ENCODE measurements around the gene NUDT21.

The NUDT21 gene

DNA sequence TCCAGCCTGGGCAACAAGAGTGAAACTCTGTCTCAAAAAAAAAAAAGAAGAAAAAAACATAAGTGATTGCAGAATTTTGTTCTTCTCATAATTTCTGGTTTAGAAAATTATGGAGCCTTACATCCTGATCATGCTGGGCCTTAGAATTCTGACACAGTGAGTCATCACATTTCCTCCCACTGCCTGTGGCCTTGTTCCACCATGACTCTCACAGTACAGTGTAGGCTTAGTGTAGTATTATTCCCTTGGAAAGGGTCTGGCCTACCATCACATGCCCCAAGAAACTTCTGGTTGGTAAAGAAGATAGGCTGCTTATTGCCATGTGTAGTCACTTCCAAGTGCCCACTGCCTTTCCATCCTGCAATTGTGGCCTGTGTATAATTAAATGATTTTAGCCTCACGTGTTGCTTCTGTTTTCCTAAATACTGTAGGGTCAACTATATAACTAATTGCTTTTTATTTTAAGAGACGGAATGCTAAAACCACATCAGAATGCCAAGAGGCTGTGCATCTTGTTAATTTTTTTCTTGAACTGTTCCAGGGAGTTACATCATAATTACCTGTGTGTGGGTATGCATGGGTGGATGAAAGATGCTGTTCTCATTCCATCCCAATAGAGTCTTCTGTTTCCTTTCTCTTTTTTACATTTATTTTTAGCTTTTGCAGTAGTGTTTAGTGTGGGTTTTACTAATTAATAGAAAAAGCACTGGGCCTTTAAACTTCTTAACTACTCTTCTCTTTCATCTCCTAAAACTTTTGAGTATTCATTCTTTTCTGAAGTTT, 26.2 kb upstream of the NUDT21 start:
- Histone ChIP-seq H3K18ac (ENCODE audit: low read length) (no peak overlapping the region), H3K27ac (replicated peaks; ENCODE audit: low read length) (no peak overlapping the region), H3K79me1 (ENCODE audit: low read depth, low read length) (no peaks in the 10 kb centered on the region), H3K23ac (ENCODE audit: low read depth, low read length, poor library complexity) (no peak overlapping the region), H3K36me3 (replicated peaks in 1 of 2; ENCODE audit: control insufficient read depth in 2 of 2, insufficient read depth in 2 of 2, low read length in 2 of 2) (peaks cover 23 to 92% of the 10 kb centered on the region in 2 donors), H2BK15ac (ENCODE audit: low read length) (no peak overlapping the region), H3K4me3 (ENCODE audit: low read length in 2 of 2) (no peak overlapping the region), H3K4me2 (ENCODE audit: insufficient read depth, low read length, poor library complexity, severe bottlenecking) (no peak overlapping the region), H3K27me3 (ENCODE audit: control insufficient read depth in 3 of 3, insufficient read depth in 3 of 3, low read depth in 1 of 3, low read length in 3 of 3) (no peaks in the 10 kb centered on the region), H3K14ac (ENCODE audit: low read length) (no peak overlapping the region), H4K91ac (ENCODE audit: low read depth, low read length, poor library complexity) (no peak overlapping the region), H3K9me3 (replicated peaks in 1 of 2; ENCODE audit: control insufficient read depth in 2 of 2, insufficient read depth in 1 of 2, low read depth in 1 of 2, low read length in 2 of 2) (no peaks in the 10 kb centered on the region), H2AK5ac (ENCODE audit: low read depth, low read length) (no peak overlapping the region), H4K8ac (ENCODE audit: low read depth, low read length) (no peak overlapping the region), H2AFZ (ENCODE audit: low read length) (no peak overlapping the region), H2BK120ac (ENCODE audit: low read depth, low read length) (no peak overlapping the region), H3K4ac (ENCODE audit: low read length) (no peak overlapping the region), H2BK12ac (ENCODE audit: low read length) (no peak overlapping the region), H2BK5ac (ENCODE audit: low read length) (no peak overlapping the region), H3K9ac (ENCODE audit: low read depth, low read length, poor library complexity) (no peak overlapping the region), H3K4me1 (ENCODE audit: control insufficient read depth in 2 of 2, insufficient read depth in 1 of 2, low read depth in 1 of 2, low read length in 2 of 2) (no peaks in the 10 kb centered on the region)
- WGBS, 2 donors (ENCODE audit: extremely low coverage in 2 of 2, insufficient read length in 2 of 2, insufficient replicate concordance in 1 of 2) = no CpG with 5 or more reads among the region's 2 CpGs
- no peak for DNase-seq (ENCODE audit: low spot score)

DNA sequence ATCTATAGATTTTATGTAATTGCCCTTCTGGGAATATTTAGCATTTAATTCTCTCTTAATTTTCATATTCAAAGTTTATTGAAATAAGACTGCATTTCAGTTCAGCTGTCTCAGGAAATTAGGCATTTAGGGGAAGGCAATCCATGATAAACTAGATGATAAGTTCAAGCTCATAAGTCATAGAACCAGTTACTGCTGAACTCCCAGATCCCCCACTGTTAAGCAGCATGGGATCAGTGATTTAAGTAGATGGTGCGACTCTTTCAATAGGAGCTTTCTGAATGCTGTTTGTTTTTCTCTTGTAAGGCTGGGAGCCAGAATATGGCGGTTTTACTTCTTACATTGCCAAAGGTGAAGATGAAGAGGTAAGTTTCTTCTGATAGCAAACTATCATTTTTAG, 24.1 kb upstream of the NUDT21 start:
- Histone ChIP-seq H2BK15ac (ENCODE audit: low read length) (no peak overlapping the region), H3K4me3 (ENCODE audit: low read length in 2 of 2) (no peak overlapping the region), H3K4me2 (ENCODE audit: insufficient read depth, low read length, poor library complexity, severe bottlenecking) (no peak overlapping the region), H3K18ac (ENCODE audit: low read length) (no peak overlapping the region), H3K27ac (replicated peaks; ENCODE audit: low read length) (no peak overlapping the region), H3K4ac (ENCODE audit: low read length) (no peak overlapping the region), H4K8ac (ENCODE audit: low read depth, low read length) (no peak overlapping the region), H3K14ac (ENCODE audit: low read length) (no peak overlapping the region), H2AFZ (ENCODE audit: low read length) (no peak overlapping the region), H3K36me3 (replicated peaks in 1 of 2; ENCODE audit: control insufficient read depth in 2 of 2, insufficient read depth in 2 of 2, low read length in 2 of 2) (peaks cover 32 to 97% of the 10 kb centered on the region in 2 donors), H2AK5ac (ENCODE audit: low read depth, low read length) (no peak overlapping the region), H4K91ac (ENCODE audit: low read depth, low read length, poor library complexity) (no peak overlapping the region), H3K79me1 (ENCODE audit: low read depth, low read length) (no peaks in the 10 kb centered on the region), H3K23ac (ENCODE audit: low read depth, low read length, poor library complexity) (no peak overlapping the region), H3K27me3 (ENCODE audit: control insufficient read depth in 3 of 3, insufficient read depth in 3 of 3, low read depth in 1 of 3, low read length in 3 of 3) (no peaks in the 10 kb centered on the region), H2BK5ac (ENCODE audit: low read length) (no peak overlapping the region), H3K9me3 (replicated peaks in 1 of 2; ENCODE audit: control insufficient read depth in 2 of 2, insufficient read depth in 1 of 2, low read depth in 1 of 2, low read length in 2 of 2) (no peaks in the 10 kb centered on the region), H2BK12ac (ENCODE audit: low read length) (no peak overlapping the region), H3K4me1 (ENCODE audit: control insufficient read depth in 2 of 2, insufficient read depth in 1 of 2, low read depth in 1 of 2, low read length in 2 of 2) (no peaks in the 10 kb centered on the region), H3K9ac (ENCODE audit: low read depth, low read length, poor library complexity) (no peak overlapping the region), H2BK120ac (ENCODE audit: low read depth, low read length) (no peak overlapping the region)
- no CpG with 5 or more reads among the region's 2 CpGs for WGBS, 2 donors (ENCODE audit: extremely low coverage in 2 of 2, insufficient read length in 2 of 2, insufficient replicate concordance in 1 of 2)
- no peak for DNase-seq (ENCODE audit: low spot score)

GRCh38 chr16:56470666-56471065, 19.5 kb upstream of the NUDT21 start:
- no CpG with 5 or more reads among the region's 1 CpG for WGBS, 2 donors (ENCODE audit: extremely low coverage in 2 of 2, insufficient read length in 2 of 2, insufficient replicate concordance in 1 of 2)
- Histone ChIP-seq H3K18ac (ENCODE audit: low read length) (no peak overlapping the region), H3K9me3 (replicated peaks in 1 of 2; ENCODE audit: control insufficient read depth in 2 of 2, insufficient read depth in 1 of 2, low read depth in 1 of 2, low read length in 2 of 2) (no peaks in the 10 kb centered on the region), H4K8ac (ENCODE audit: low read depth, low read length) (no peak overlapping the region), H3K4me3 (ENCODE audit: low read length in 2 of 2) (no peak overlapping the region), H4K91ac (ENCODE audit: low read depth, low read length, poor library complexity) (no peak overlapping the region), H2BK5ac (ENCODE audit: low read length) (no peak overlapping the region), H3K27ac (replicated peaks; ENCODE audit: low read length) (no peak overlapping the region), H3K4me2 (ENCODE audit: insufficient read depth, low read length, poor library complexity, severe bottlenecking) (no peak overlapping the region), H2BK120ac (ENCODE audit: low read depth, low read length) (no peak overlapping the region), H3K27me3 (ENCODE audit: control insufficient read depth in 3 of 3, insufficient read depth in 3 of 3, low read depth in 1 of 3, low read length in 3 of 3) (no peaks in the 10 kb centered on the region), H3K4me1 (ENCODE audit: control insufficient read depth in 2 of 2, insufficient read depth in 1 of 2, low read depth in 1 of 2, low read length in 2 of 2) (no peaks in the 10 kb centered on the region), H3K36me3 (replicated peaks in 1 of 2; ENCODE audit: control insufficient read depth in 2 of 2, insufficient read depth in 2 of 2, low read length in 2 of 2) (peaks cover 26 to 97% of the 10 kb centered on the region in 2 donors), H3K14ac (ENCODE audit: low read length) (no peak overlapping the region), H3K79me1 (ENCODE audit: low read depth, low read length) (no peaks in the 10 kb centered on the region), H3K9ac (ENCODE audit: low read depth, low read length, poor library complexity) (no peak overlapping the region), H3K23ac (ENCODE audit: low read depth, low read length, poor library complexity) (no peak overlapping the region), H2AFZ (ENCODE audit: low read length) (no peak overlapping the region), H2AK5ac (ENCODE audit: low read depth, low read length) (no peak overlapping the region), H3K4ac (ENCODE audit: low read length) (no peak overlapping the region), H2BK15ac (ENCODE audit: low read length) (no peak overlapping the region), H2BK12ac (ENCODE audit: low read length) (no peak overlapping the region)
- DNase-seq (ENCODE audit: low spot score) = no peak

GRCh38 chr16:56470232-56470631, 19.1 kb upstream of the NUDT21 start:
- Histone ChIP-seq H2BK12ac (ENCODE audit: low read length) (no peak overlapping the region), H3K23ac (ENCODE audit: low read depth, low read length, poor library complexity) (no peak overlapping the region), H3K18ac (ENCODE audit: low read length) (no peak overlapping the region), H4K8ac (ENCODE audit: low read depth, low read length) (no peak overlapping the region), H2BK5ac (ENCODE audit: low read length) (no peak overlapping the region), H2AK5ac (ENCODE audit: low read depth, low read length) (no peak overlapping the region), H2BK120ac (ENCODE audit: low read depth, low read length) (no peak overlapping the region), H3K4me3 (ENCODE audit: low read length in 2 of 2) (no peak overlapping the region), H3K36me3 (replicated peaks in 1 of 2; ENCODE audit: control insufficient read depth in 2 of 2, insufficient read depth in 2 of 2, low read length in 2 of 2) (peaks cover 27 to 97% of the 10 kb centered on the region in 2 donors), H2BK15ac (ENCODE audit: low read length) (no peak overlapping the region), H3K9ac (ENCODE audit: low read depth, low read length, poor library complexity) (no peak overlapping the region), H4K91ac (ENCODE audit: low read depth, low read length, poor library complexity) (no peak overlapping the region), H3K4me2 (ENCODE audit: insufficient read depth, low read length, poor library complexity, severe bottlenecking) (no peak overlapping the region), H3K79me1 (ENCODE audit: low read depth, low read length) (no peaks in the 10 kb centered on the region), H3K4me1 (ENCODE audit: control insufficient read depth in 2 of 2, insufficient read depth in 1 of 2, low read depth in 1 of 2, low read length in 2 of 2) (no peaks in the 10 kb centered on the region), H3K4ac (ENCODE audit: low read length) (no peak overlapping the region), H3K27me3 (ENCODE audit: control insufficient read depth in 3 of 3, insufficient read depth in 3 of 3, low read depth in 1 of 3, low read length in 3 of 3) (no peaks in the 10 kb centered on the region), H3K14ac (ENCODE audit: low read length) (no peak overlapping the region), H3K27ac (replicated peaks; ENCODE audit: low read length) (no peak overlapping the region), H3K9me3 (replicated peaks in 1 of 2; ENCODE audit: control insufficient read depth in 2 of 2, insufficient read depth in 1 of 2, low read depth in 1 of 2, low read length in 2 of 2) (no peaks in the 10 kb centered on the region), H2AFZ (ENCODE audit: low read length) (no peak overlapping the region)
- no peak for DNase-seq (ENCODE audit: low spot score)
- WGBS, 2 donors (ENCODE audit: extremely low coverage in 2 of 2, insufficient read length in 2 of 2, insufficient replicate concordance in 1 of 2) = no CpG with 5 or more reads among the region's 3 CpGs

Data from neuronal stem cell (in vitro differentiated cells).